Psoas muscle (tissue), 8 donors: ENCODE results near the gene PRKACB. TPM values are rescaled to one million over a fixed set of nuclear protein-coding genes. Genes with fewer than 3 reads are reported as not detected.

Source experiments
- ATAC-seq, 4 donors: fragments of 200-7000 bp; cut with Tn5 transposase; one replicate each; pipeline ENCODE4 v1.9.1; 2020; ENCODE audit warnings: moderate library complexity in 3 of 4, mild to moderate bottlenecking in 2 of 4
- DNase-seq, 2 donors: peaks; one replicate each; pipeline ENCODE4 v3.0.0-alpha.2; 2020
- H3K27ac ChIP-seq: fragments of 200-600 bp; one replicate; pipeline ENCODE4 v1.8.0; 2022
- H3K27me3 ChIP-seq, 3 donors: fragments of 200-600 bp in 1 of 3; one replicate each; pipeline versions ENCODE4 v1.6.1 to v1.8.0; 2013 to 2022; ENCODE audit warnings: low read length in 2 of 3, mild to moderate bottlenecking in 2 of 3, moderate library complexity in 1 of 3; ENCODE audit not compliant: insufficient read depth in 3 of 3
- H3K36me3 ChIP-seq, 2 donors: fragments of 200-600 bp in 1 of 2; one replicate each; pipeline versions ENCODE4 v1.6.1 to v1.8.0; 2013 to 2022; ENCODE audit warnings: low read depth in 1 of 2, mild to moderate bottlenecking in 1 of 2, moderate library complexity in 1 of 2; ENCODE audit not compliant: insufficient read depth in 1 of 2
- H3K4me1 ChIP-seq: fragments of 200-600 bp; one replicate; pipeline ENCODE4 v1.8.0; 2022
- H3K4me3 ChIP-seq: fragments of 200-600 bp; one replicate; pipeline ENCODE4 v1.8.0; 2022; ENCODE audit warnings: mild to moderate bottlenecking
- H3K9me3 ChIP-seq: fragments of 200-600 bp; one replicate; pipeline ENCODE4 v1.8.0; 2022
- CTCF ChIP-seq: fragments of 200-600 bp; IDR thresholded peaks from one replicate; pipeline ENCODE4 v1.8.0; 2022; ENCODE audit warnings: antibody characterized with exemption
- WGBS, 3 donors: extraction: QIAGEN DNeasy Blood & Tissue Kit; methylation state at CpG; one replicate each; pipeline versions ENCODE4 v1.1.6 to v1.1.7; 2013; 5-methylcytosine and 5-hydroxymethylcytosine counted together
- intact Hi-C, 2 donors: fragments of 100-400 bp; cut with DNase I; formaldehyde crosslinking; loops; one replicate each; pipeline versions ENCODE4 v1.11.0 to v1.14.2; 2022
- polyA plus RNA-seq, 3 donors: library from polyadenylated mRNA; stranded (reverse); fragments of 200-250 nt; gene quantifications; one replicate each; pipeline ENCODE4 v1.2.3, GENCODE V29; 2013
- total RNA-seq, 4 donors: library from RNA; stranded (reverse); fragmentation: NEBNext Ultra II Directional in 2 of 4; extraction: Animal tissue kit (Norgen Biotek cat#: 25700) in 2 of 4; gene quantifications; one replicate each; pipeline versions ENCODE4 v1.2.1 to v1.2.4, GENCODE V29; 2021 to 2023
- donor health status: healthy with polysubstance abuse.
- donor health status: DM: no; HTN: no; CAD: no; lungs with moderate emphysema.
- donor health status: Bipolar disorder and iron deficiency.
- donor health status: healthy.
- donor health status: DM: yes; HTN: yes; CAD: no.
- donor health status: DM: no; HTN: no; CAD: no.
- donor health status: DM: no; HTN: no; CAD: no.
- donor health status: DM: yes; HTN: yes; CAD: no.

PRKACB gene
- total and polyA plus RNA-seq, 7 donors = 2.6 to 24.5 (median 4.9) TPM

GRCh38 chr1:84174051-84174556 is 30.0 kb downstream of the PRKACB start:
- ATAC-seq (no peak), DNase-seq (no peak)
- no peaks in the 10 kb centered on the region for H3K9me3 ChIP-seq
- no peak for TF ChIP-seq CTCF
- no peaks in the 10 kb centered on the region for H3K4me1 ChIP-seq
- no peaks in the 10 kb centered on the region for H3K36me3 ChIP-seq
- intact Hi-C loops = no loop called here
- 63 to 77% (median 72%) methylated on average over 4 of the region's 4 CpGs for WGBS, 3 donors
- no peak overlapping the region for H3K27ac ChIP-seq
- no peak overlapping the region for H3K4me3 ChIP-seq
- H3K27me3 ChIP-seq = no peaks in the 10 kb centered on the region

- Histone ChIP-seq H3K9me3 (no peaks in the 10 kb centered on the region), H3K27me3 (no peaks in the 10 kb centered on the region), H3K36me3 (peaks cover 0 to 10% of the 10 kb centered on the region in 2 donors), H3K4me1 (no peaks in the 10 kb centered on the region), H3K4me3 (no peak overlapping the region), H3K27ac (no peak overlapping the region)
- no peak for TF ChIP-seq CTCF
- intact Hi-C loops = no loop called here
- DNase-seq (no peak), ATAC-seq (no peak)
Observed at GRCh38 chr1:84181350-84182005, 37.4 kb downstream of the PRKACB start.

GRCh38 chr1:84190455-84190854 is 46.4 kb downstream of the PRKACB start:
- no peak for TF ChIP-seq CTCF
- Histone ChIP-seq H3K4me3 (no peak overlapping the region), H3K9me3 (peaks cover 33% of the 10 kb centered on the region), H3K27me3 (no peaks in the 10 kb centered on the region), H3K4me1 (no peaks in the 10 kb centered on the region), H3K36me3 (no peaks in the 10 kb centered on the region), H3K27ac (no peak overlapping the region)
- no peak for DNase-seq
- 89 to 95% (median 93%) methylated on average over 1 of the region's 1 CpG for WGBS, 3 donors
- intact Hi-C loops = no loop called here
- ATAC-seq = no peak

- Histone ChIP-seq H3K4me1 (no peaks in the 10 kb centered on the region), H3K4me3 (no peak overlapping the region), H3K27ac (no peak overlapping the region), H3K9me3 (peaks cover 33% of the 10 kb centered on the region), H3K27me3 (no peaks in the 10 kb centered on the region), H3K36me3 (peaks cover 0 to 12% of the 10 kb centered on the region in 2 donors)
- ATAC-seq (no peak), DNase-seq (no peak)
- 25 to 44% (median 38%) methylated on average over 3 of the region's 3 CpGs for whole genome bisulfite sequencing, 3 donors
- intact Hi-C loops = no loop called here
- TF ChIP-seq CTCF = no peak
Observed at GRCh38 chr1:84192681-84193080, 48.6 kb downstream of the PRKACB start.

- peaks cover 0 to 32% of the 10 kb centered on the region in 2 donors for H3K36me3 ChIP-seq
- no peaks in the 10 kb centered on the region for H3K4me1 ChIP-seq
- DNase-seq (no peak), ATAC-seq (no peak)
- no peak for TF ChIP-seq CTCF
- no peak overlapping the region for H3K27ac ChIP-seq
- no peak overlapping the region for H3K4me3 ChIP-seq
- no peaks in the 10 kb centered on the region for H3K27me3 ChIP-seq
- intact Hi-C loops = no loop called here
- peaks cover under 1% of the 10 kb centered on the region for H3K9me3 ChIP-seq
- WGBS, 3 donors = 95 to 98% (median 97%) methylated on average over 6 of the region's 6 CpGs
Observed at GRCh38 chr1:84198832-84199231, 54.8 kb downstream of the PRKACB start.
